Activated CD4-positive, alpha-beta memory T cell treated with anti-CD3 and anti-CD28 coated beads, Interleukin-2, amount 10 ng/mL, durations not matched to agents 7 days and 5 days (primary cell): ENCODE measurements around the gene CYBRD1. TPM values are rescaled to one million over a fixed set of nuclear protein-coding genes. Genes with fewer than 3 reads are reported as not detected.

ENCODE experiments used
- CTCF ChIA-PET: fragments of 350-600 bp; sonication (Branson Sonifier 250); formaldehyde crosslinking; loops from one replicate; lab custom pipeline; 2021; ENCODE audit warnings: antibody characterized with exemption, inconsistent platforms; lab: Charles Lee
- POLR2A ChIA-PET: fragments of 350-600 bp; sonication (Branson Sonifier 250); formaldehyde crosslinking; loops from one replicate; lab custom pipeline; 2021; ENCODE audit warnings: antibody characterized with exemption; lab: Charles Lee
- DNase-seq: peaks from one replicate; pipeline ENCODE4 v3.0.0-alpha.2; 2020
- H3K27ac Mint-ChIP-seq: one replicate; pipeline ENCODE4 v1.8.0; 2021; ENCODE audit warnings: mild to moderate bottlenecking, mixed read lengths
- H3K27me3 Mint-ChIP-seq: one replicate; pipeline ENCODE4 v1.8.0; 2021; ENCODE audit warnings: mixed read lengths
- H3K36me3 Mint-ChIP-seq: one replicate; pipeline ENCODE4 v1.8.0; 2021; ENCODE audit warnings: low read depth, mixed read lengths
- H3K4me1 Mint-ChIP-seq: one replicate; pipeline ENCODE4 v1.8.0; 2021; ENCODE audit warnings: mixed read lengths
- H3K4me3 Mint-ChIP-seq: one replicate; pipeline ENCODE4 v1.8.0; 2021; ENCODE audit warnings: mild to moderate bottlenecking, mixed read lengths
- H3K9me3 Mint-ChIP-seq: one replicate; pipeline ENCODE4 v1.8.0; 2021; ENCODE audit warnings: mixed read lengths
- total RNA-seq, 2 experiments: library from RNA; stranded (reverse); gene quantifications; one replicate each; pipeline ENCODE4 v1.2.3, GENCODE V29; 2021

CYBRD1 gene
- total RNA-seq, 2 experiments from 2014 or later, result 0.88 to 0.93 TPM

GRCh38 chr2:171598713-171599319 is 76.5 kb downstream of the CYBRD1 start:
- H3K4me1 Mint-ChIP-seq, result no peaks in the 10 kb centered on the region
- H3K4me3 Mint-ChIP-seq, result no peak overlapping the region
- peaks cover 14% of the 10 kb centered on the region for H3K27me3 Mint-ChIP-seq
- no peaks in the 10 kb centered on the region for H3K36me3 Mint-ChIP-seq
- CTCF ChIA-PET, result interaction anchor here (0.7 to 3.2 kb wide), 8 partner anchors 10 to 528 kb away, joined by 3 to 12 read pairs (median 4); no protein-coding TSS in a partner anchor
- peak; percentile 47 for DNase-seq
- POLR2A ChIA-PET, result no interaction called here
- H3K27ac Mint-ChIP-seq, result no peak overlapping the region
- no peaks in the 10 kb centered on the region for H3K9me3 Mint-ChIP-seq

- ChIA-PET POLR2A (no interaction called here), CTCF (interaction anchor here (1.1 to 1.3 kb wide), 3 partner anchors 15 to 506 kb away, joined by 4 to 7 read pairs (median 5); no protein-coding TSS in a partner anchor)
- H3K4me3 Mint-ChIP-seq, result no peak overlapping the region
- no peaks in the 10 kb centered on the region for H3K9me3 Mint-ChIP-seq
- no peak overlapping the region for H3K27ac Mint-ChIP-seq
- no peaks in the 10 kb centered on the region for H3K36me3 Mint-ChIP-seq
- no peak for DNase-seq
- no peaks in the 10 kb centered on the region for H3K4me1 Mint-ChIP-seq
- H3K27me3 Mint-ChIP-seq, result peaks cover 14% of the 10 kb centered on the region
These were observed 77.9 kb downstream of the CYBRD1 start for GRCh38 chr2:171600126-171600525.

GRCh38 chr2:171602352-171602751 is 80.1 kb downstream of the CYBRD1 start:
- Mint-ChIP-seq H3K36me3 (no peaks in the 10 kb centered on the region), H3K4me1 (no peaks in the 10 kb centered on the region), H3K27ac (no peak overlapping the region), H3K9me3 (no peaks in the 10 kb centered on the region), H3K4me3 (no peak overlapping the region), H3K27me3 (peaks cover 19% of the 10 kb centered on the region)
- POLR2A ChIA-PET, result no interaction called here
- no peak for DNase-seq
- CTCF ChIA-PET, result interaction anchor here (1.5 kb wide), 1 partner anchor 525 kb away, joined by 6 read pairs; no protein-coding TSS in a partner anchor

Other genes starting within 250 kb of the CYBRD1 start
- 10 to 100 TPM; 13.6 to 20.0 TPM for gene METTL8, start 88.5 kb upstream of the CYBRD1 start, total RNA-seq
- 10 to 100 TPM; 12.8 to 14.8 TPM for gene DCAF17, start 88.2 kb upstream of the CYBRD1 start, total RNA-seq
- gene DYNC1I2, start 165.0 kb downstream of the CYBRD1 start, total RNA-seq, result 10 to 100 TPM; 51.5 to 55.3 TPM